ENCODE results near the gene CEL.
"Not testable (repeated sequence)": the region's sequence is repeated elsewhere in the genome, so short reads cannot be mapped to it uniquely, and the experiment has no call there.

Gene CEL

DNA sequence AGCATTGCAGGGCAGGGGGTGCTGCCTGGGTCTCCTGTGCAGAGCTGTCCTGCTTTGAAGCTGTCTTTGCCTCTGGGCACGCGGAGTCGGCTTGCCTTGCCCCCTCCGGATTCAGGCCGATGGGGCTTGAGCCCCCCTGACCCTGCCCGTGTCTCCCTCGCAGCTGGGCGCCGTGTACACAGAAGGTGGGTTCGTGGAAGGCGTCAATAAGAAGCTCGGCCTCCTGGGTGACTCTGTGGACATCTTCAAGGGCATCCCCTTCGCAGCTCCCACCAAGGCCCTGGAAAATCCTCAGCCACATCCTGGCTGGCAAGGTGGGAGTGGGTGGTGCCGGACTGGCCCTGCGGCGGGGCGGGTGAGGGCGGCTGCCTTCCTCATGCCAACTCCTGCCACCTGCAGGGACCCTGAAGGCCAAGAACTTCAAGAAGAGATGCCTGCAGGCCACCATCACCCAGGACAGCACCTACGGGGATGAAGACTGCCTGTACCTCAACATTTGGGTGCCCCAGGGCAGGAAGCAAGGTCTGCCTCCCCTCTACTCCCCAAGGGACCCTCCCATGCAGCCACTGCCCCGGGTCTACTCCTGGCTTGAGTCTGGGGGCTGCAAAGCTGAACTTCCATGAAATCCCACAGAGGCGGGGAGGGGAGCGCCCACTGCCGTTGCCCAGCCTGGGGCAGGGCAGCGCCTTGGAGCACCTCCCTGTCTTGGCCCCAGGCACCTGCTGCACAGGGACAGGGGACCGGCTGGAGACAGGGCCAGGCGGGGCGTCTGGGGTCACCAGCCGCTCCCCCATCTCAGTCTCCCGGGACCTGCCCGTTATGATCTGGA is 2.7 kb downstream of the CEL start:
- no peak for DNase-seq (ENCODE audit: low read depth in 3 of 3)

DNA sequence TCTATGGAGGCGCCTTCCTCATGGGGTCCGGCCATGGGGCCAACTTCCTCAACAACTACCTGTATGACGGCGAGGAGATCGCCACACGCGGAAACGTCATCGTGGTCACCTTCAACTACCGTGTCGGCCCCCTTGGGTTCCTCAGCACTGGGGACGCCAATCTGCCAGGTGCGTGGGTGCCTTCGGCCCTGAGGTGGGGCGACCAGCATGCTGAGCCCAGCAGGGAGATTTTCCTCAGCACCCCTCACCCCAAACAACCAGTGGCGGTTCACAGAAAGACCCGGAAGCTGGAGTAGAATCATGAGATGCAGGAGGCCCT is 3.2 kb downstream of the CEL start:
- DNase-seq (ENCODE audit: low read depth in 3 of 3) = no peak

DNA sequence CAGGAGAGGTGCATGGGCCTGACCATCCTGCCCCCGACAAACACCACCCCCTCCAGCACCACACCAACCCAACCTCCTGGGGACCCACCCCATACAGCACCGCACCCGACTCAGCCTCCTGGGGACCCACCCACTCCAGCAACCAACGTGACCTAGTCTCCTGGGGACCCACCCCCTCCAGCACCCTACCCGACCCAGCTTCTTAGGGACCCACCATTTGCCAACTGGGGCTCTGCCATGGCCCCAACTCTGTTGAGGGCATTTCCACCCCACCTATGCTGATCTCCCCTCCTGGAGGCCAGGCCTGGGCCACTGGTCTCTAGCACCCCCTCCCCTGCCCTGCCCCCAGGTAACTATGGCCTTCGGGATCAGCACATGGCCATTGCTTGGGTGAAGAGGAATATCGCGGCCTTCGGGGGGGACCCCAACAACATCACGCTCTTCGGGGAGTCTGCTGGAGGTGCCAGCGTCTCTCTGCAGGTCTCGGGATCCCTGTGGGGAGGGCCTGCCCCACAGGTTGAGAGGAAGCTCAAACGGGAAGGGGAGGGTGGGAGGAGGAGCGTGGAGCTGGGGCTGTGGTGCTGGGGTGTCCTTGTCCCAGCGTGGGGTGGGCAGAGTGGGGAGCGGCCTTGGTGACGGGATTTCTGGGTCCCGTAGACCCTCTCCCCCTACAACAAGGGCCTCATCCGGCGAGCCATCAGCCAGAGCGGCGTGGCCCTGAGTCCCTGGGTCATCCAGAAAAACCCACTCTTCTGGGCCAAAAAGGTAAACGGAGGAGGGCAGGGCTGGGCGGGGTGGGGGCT is 4.6 kb downstream of the CEL start:
- no peak for DNase-seq (ENCODE audit: low read depth in 3 of 3)

GRCh38 chr9:133067006-133067405 is 5.2 kb downstream of the CEL start:
- DNase-seq (ENCODE audit: low read depth in 3 of 3) = no peak

DNA sequence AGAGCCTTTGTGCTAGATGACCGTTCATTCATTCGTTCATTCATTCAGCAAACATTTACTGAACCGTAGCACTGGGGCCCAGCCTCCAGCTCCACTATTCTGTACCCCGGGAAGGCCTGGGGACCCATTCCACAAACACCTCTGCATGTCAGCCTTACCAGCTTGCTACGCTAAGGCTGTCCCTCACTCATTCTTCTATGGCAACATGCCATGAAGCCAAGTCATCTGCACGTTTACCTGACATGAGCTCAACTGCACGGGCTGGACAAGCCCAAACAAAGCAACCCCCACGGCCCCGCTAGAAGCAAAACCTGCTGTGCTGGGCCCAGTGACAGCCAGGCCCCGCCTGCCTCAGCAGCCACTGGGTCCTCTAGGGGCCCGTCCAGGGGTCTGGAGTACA is 6.0 kb downstream of the CEL start:
- no peak for DNase-seq (ENCODE audit: low read depth in 3 of 3)

DNA sequence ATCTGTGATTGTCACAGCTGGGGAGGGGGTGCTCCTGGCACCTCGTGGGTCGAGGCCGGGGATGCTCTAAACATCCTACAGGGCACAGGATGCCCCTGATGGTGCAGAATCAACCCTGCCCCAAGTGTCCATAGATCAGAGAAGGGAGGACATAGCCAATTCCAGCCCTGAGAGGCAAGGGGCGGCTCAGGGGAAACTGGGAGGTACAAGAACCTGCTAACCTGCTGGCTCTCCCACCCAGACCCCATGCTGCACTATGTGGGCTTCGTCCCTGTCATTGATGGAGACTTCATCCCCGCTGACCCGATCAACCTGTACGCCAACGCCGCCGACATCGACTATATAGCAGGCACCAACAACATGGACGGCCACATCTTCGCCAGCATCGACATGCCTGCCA is 6.7 kb downstream of the CEL start:
- not testable (repeated sequence) for DNase-seq (ENCODE audit: low read depth in 3 of 3)

DNA sequence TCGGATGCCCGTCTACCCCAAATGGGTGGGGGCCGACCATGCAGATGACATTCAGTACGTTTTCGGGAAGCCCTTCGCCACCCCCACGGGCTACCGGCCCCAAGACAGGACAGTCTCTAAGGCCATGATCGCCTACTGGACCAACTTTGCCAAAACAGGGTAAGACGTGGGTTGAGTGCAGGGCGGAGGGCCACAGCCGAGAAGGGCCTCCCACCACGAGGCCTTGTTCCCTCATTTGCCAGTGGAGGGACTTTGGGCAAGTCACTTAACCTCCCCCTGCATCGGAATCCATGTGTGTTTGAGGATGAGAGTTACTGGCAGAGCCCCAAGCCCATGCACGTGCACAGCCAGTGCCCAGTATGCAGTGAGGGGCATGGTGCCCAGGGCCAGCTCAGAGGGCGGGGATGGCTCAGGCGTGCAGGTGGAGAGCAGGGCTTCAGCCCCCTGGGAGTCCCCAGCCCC is 8.8 kb downstream of the CEL start:
- DNase-seq (ENCODE audit: low read depth in 3 of 3) = not testable (repeated sequence)

GRCh38 chr9:133070985-133071384 is 9.2 kb downstream of the CEL start:
- DNase-seq (ENCODE audit: low read depth in 3 of 3) = not testable (repeated sequence)

GRCh38 chr9:133071484-133072150 is 9.8 kb downstream of the CEL start:
- no peak for DNase-seq (ENCODE audit: low read depth in 3 of 3)

GRCh38 chr9:133072210-133072609 is 10.4 kb downstream of the CEL start:
- DNase-seq (ENCODE audit: low read depth in 3 of 3) = not testable (repeated sequence)

DNA sequence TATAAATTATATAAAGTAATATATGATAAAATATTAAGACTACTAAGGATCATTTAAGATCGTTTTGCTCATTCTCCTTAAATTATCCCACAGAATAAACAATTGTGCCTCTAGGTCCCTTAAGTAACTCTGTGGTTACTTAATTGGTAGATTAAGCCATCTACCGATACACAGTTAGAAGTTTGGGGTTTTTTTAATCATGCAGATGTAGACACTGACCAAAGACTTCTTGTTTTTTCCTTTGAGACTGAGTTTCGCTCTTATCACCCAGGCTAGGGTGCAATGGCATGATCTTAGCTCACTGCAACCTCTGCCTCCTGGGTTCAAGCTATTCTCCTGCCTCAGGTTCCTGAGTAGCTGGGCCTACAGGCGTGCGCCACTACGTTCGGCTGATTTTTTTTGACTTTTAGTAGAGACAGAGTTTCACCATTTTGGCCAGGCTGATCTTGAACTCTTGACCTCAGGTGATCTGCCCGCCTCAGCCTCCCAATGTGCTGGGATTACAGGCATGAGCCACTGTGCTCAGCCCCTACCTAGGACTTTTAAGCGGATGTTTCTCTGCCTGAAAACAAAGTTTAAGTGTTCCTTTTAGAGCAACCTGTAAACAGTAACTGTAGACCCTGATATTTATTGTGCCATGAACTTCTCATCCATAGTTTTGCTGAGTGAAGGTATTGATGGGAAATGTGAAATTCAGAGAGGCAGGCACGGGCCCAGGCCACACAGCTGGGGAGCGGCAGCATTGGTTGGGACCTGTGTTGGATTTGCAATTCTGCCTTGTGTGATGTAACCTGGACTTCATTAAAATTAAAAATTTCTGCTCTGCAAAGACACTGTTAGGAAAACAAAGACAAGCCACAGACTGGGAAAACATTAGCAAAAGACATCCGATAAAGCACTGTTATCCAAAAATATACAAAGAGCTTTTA is 11.6 kb downstream of the CEL start:
- no peak for DNase-seq (ENCODE audit: low read depth in 3 of 3)

- no peak for DNase-seq (ENCODE audit: low read depth in 3 of 3)
These were observed 12.4 kb downstream of the CEL start for GRCh38 chr9:133074111-133074651.

- no peak for DNase-seq (ENCODE audit: low read depth in 3 of 3)
These were observed 14.3 kb downstream of the CEL start for GRCh38 chr9:133075925-133076630.

DNA sequence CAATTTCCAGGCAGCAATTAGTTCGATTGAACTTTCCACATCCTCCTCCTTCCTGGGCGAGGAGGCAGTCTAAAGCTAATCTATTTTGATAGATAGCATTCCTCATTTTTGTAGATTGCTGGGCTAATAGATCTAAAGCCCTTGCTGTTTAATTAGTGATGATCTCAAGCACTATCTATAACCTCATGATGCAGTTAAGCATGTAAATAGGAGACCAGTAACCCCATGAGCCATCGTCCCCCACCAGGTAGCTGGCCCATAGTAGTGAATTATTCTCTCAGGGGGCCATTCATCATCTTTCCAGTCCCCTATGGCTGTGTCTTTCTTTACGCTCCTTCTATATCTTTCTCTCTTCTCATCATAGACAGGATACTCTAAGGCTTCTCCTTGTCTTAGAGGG is 14.9 kb downstream of the CEL start:
- no peak for DNase-seq (ENCODE audit: low read depth in 3 of 3)

- DNase-seq (ENCODE audit: low read depth in 3 of 3) = no peak
These were observed 16.7 kb downstream of the CEL start for GRCh38 chr9:133078486-133078885.

- DNase-seq (ENCODE audit: low read depth in 3 of 3) = no peak
These were observed 18.4 kb downstream of the CEL start for GRCh38 chr9:133080161-133080560.

GRCh38 chr9:133080786-133081779 is 19.3 kb downstream of the CEL start:
- not testable (repeated sequence) for DNase-seq (ENCODE audit: low read depth in 3 of 3)

GRCh38 chr9:133081957-133082644 is 20.3 kb downstream of the CEL start:
- not testable (repeated sequence) for DNase-seq (ENCODE audit: low read depth in 3 of 3)

DNA sequence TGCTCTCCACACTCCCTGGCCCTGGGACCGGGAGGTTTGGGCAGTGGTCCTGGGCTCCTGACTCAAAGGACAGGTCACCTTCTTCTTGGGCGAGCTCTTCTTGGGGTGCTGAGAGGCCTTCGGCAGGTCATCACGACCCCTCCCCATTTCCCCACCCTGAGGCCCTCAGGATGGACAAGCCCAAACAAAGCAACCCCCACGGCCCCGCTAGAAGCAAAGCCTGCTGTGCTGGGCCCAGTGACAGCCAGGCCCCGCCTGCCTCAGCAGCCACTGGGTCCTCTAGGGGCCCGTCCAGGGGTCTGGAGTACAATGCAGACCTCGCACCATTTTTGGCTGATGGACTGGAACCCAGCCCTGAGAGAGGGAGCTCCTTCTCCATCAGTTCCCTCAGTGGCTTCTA is 21.9 kb downstream of the CEL start:
- not testable (repeated sequence) for DNase-seq (ENCODE audit: low read depth in 3 of 3)
